SK-N-SH (cell line): ENCODE results near the gene ABCC5. TPM values are rescaled to one million over a fixed set of nuclear protein-coding genes. Genes with fewer than 3 reads are reported as not detected.

ENCODE experiments used
- CTCF ChIA-PET: fragments of 300-600, 350-600 bp; formaldehyde crosslinking; extraction: SDS; loops from one replicate; lab custom pipeline; 2021; lab: Yijun Ruan, JAX
- POLR2A ChIA-PET: fragments of 350-600 bp; sonication (Branson Sonifier 250); formaldehyde crosslinking; extraction: SDS; loops from one replicate; lab custom pipeline; 2020; ENCODE audit warnings: antibody characterized with exemption, inconsistent platforms; lab: Yijun Ruan, JAX
- DNase-seq: peaks from one replicate; pipeline ENCODE4 v3.0.0; 2012
- H2AFZ ChIP-seq: fragments of 200-600 bp; sonication (generic); 2 replicates; pipeline ENCODE4 v1.8.1; 2016; ENCODE audit warnings: antibody characterized with exemption, mild to moderate bottlenecking, low read depth
- H3F3A ChIP-seq: fragments of 200-600 bp; sonication (generic); replicated peaks from 2 replicates; pipeline ENCODE3; 2016; ENCODE audit warnings: antibody characterized with exemption, mild to moderate bottlenecking; ENCODE audit not compliant: insufficient read depth
- H3K27ac ChIP-seq, 2 experiments: fragments of 200-500 bp in 1 of 2; fragments of 200-600 bp in 1 of 2; sonication (Bioruptor generic) in 1 of 2; sonication (generic), shearing (Covaris generic) in 1 of 2; 2 replicates each; pipeline versions ENCODE4 v1.5.1 to v1.6.1; 2014 to 2016; ENCODE audit warnings: low read depth in 2 of 2, inconsistent platforms in 1 of 2, low read length in 1 of 2, mild to moderate bottlenecking in 1 of 2, mixed read lengths in 1 of 2
- H3K27me3 ChIP-seq: fragments of 200-600 bp; sonication (generic), shearing (Covaris generic); 2 replicates; pipeline ENCODE4 v1.6.1; 2016; ENCODE audit warnings: mixed run types; ENCODE audit not compliant: insufficient read depth
- H3K36me3 ChIP-seq, 2 experiments: fragments of 200-500 bp in 1 of 2; fragments of 200-600 bp in 1 of 2; sonication (Bioruptor generic) in 1 of 2; sonication (generic) in 1 of 2; replicated peaks in 1 of 2; 2 replicates each; pipeline versions ENCODE3 to v1.5.1; 2014 to 2016; ENCODE audit warnings: low read length in 1 of 2, mild to moderate bottlenecking in 1 of 2; ENCODE audit not compliant: insufficient read depth in 2 of 2, control insufficient read depth in 1 of 2
- H3K4me1 ChIP-seq, 2 experiments: fragments of 200-500 bp in 1 of 2; fragments of 200-600 bp in 1 of 2; sonication (Bioruptor generic) in 1 of 2; sonication (generic), shearing (Covaris generic) in 1 of 2; 2 replicates each; pipeline versions ENCODE4 v1.5.1 to v1.6.1; 2014 to 2016; ENCODE audit warnings: low read depth in 1 of 2, low read length in 1 of 2, mixed run types in 1 of 2; ENCODE audit not compliant: insufficient read depth in 2 of 2, control insufficient read depth in 1 of 2
- H3K4me2 ChIP-seq: fragments of 200-600 bp; sonication (generic), shearing (Covaris generic); 2 replicates; pipeline ENCODE4 v1.6.1; 2017; ENCODE audit warnings: mixed run types
- H3K4me3 ChIP-seq, 2 experiments: fragments of 200-500 bp in 1 of 2; fragments of 200-600 bp in 1 of 2; sonication (Bioruptor generic) in 1 of 2; sonication (generic), shearing (Covaris generic) in 1 of 2; 2 replicates each; pipeline versions ENCODE4 v1.5.1 to v1.8.1; 2014 to 2016; ENCODE audit warnings: low read depth in 2 of 2, inconsistent platforms in 1 of 2, low read length in 1 of 2, mild to moderate bottlenecking in 1 of 2, mixed read lengths in 1 of 2, moderate library complexity in 1 of 2
- H3K79me2 ChIP-seq: fragments of 200-600 bp; sonication (generic); 2 replicates; pipeline ENCODE4 v1.8.1; 2017; ENCODE audit warnings: mild to moderate bottlenecking; ENCODE audit not compliant: insufficient read depth
- H3K9ac ChIP-seq: fragments of 200-600 bp; sonication (generic); 2 replicates; pipeline ENCODE4 v1.6.1; 2017; ENCODE audit warnings: mixed run types
- H3K9me2 ChIP-seq: fragments of 200-600 bp; sonication (generic); 2 replicates; pipeline ENCODE4 v1.6.1; 2017; ENCODE audit warnings: mixed run types
- H3K9me3 ChIP-seq: fragments of 200-600 bp; sonication (generic); 2 replicates; pipeline ENCODE4 v1.6.1; 2017; ENCODE audit warnings: mixed run types, mild to moderate bottlenecking, moderate library complexity
- H4K20me1 ChIP-seq: fragments of 200-600 bp; sonication (generic); 2 replicates; pipeline ENCODE4 v1.6.1; 2017; ENCODE audit warnings: mild to moderate bottlenecking, mixed run types; ENCODE audit not compliant: insufficient read depth
- CHD2 ChIP-seq: fragments of 150-350 bp; IDR thresholded peaks from 2 replicates; pipeline ENCODE4 v1.6.1; 2018; ENCODE audit warnings: low read length; ENCODE audit not compliant: partially characterized antibody
- EP300 ChIP-seq, 2 experiments: IDR thresholded peaks; 2 replicates each; pipeline versions ENCODE4 v1.4.0 to v1.6.1; 2012; ENCODE audit warnings: borderline replicate concordance in 1 of 2, low read depth in 1 of 2, low read length in 1 of 2
- EZH2phosphoT487 ChIP-seq: fragments of 200-600 bp; sonication (generic); IDR thresholded peaks from 2 replicates; pipeline ENCODE4 v1.6.1; 2017; ENCODE audit warnings: low read depth, mixed run types, mild to moderate bottlenecking, antibody characterized with exemption, moderate library complexity, borderline replicate concordance
- FOXJ3 ChIP-seq: sonication (generic); formaldehyde crosslinking; IDR thresholded peaks from 2 replicates; pipeline ENCODE4 v1.5.1; 2020; ENCODE audit warnings: mild to moderate bottlenecking, missing genetic modification reagents
- FOXM1 ChIP-seq: IDR thresholded peaks from 2 replicates; pipeline ENCODE4 v1.4.0; 2012; ENCODE audit warnings: low read depth, mild to moderate bottlenecking
- GATA2 ChIP-seq: sonication (generic); formaldehyde crosslinking; IDR thresholded peaks from 2 replicates; pipeline ENCODE4 v1.5.0; 2020; ENCODE audit warnings: mild to moderate bottlenecking, missing genetic modification reagents
- JUND ChIP-seq: IDR thresholded peaks from 2 replicates; pipeline ENCODE4 v1.4.0; 2012
- MEF2A ChIP-seq: IDR thresholded peaks from 2 replicates; pipeline ENCODE4 v1.4.0; 2012; ENCODE audit warnings: low read depth, borderline replicate concordance
- MXI1 ChIP-seq: IDR thresholded peaks from 2 replicates; pipeline ENCODE4 v1.6.1; 2012; ENCODE audit warnings: mild to moderate bottlenecking, low read depth, low read length, improper control_type of control experiment
- NRF1 ChIP-seq: IDR thresholded peaks from 2 replicates; pipeline ENCODE4 v1.6.1; 2012; ENCODE audit warnings: low read depth, mild to moderate bottlenecking, low read length
- RFX5 ChIP-seq: IDR thresholded peaks from 2 replicates; pipeline ENCODE4 v1.6.1; 2012; ENCODE audit warnings: mild to moderate bottlenecking, improper control_type of control experiment, low read length
- RXRA ChIP-seq: IDR thresholded peaks from 2 replicates; pipeline ENCODE4 v1.4.0; 2012; ENCODE audit warnings: low read depth, mild to moderate bottlenecking, borderline replicate concordance
- SIN3A ChIP-seq: IDR thresholded peaks from 2 replicates; pipeline ENCODE4 v1.6.1; 2012; ENCODE audit warnings: low read depth, mild to moderate bottlenecking, low read length, moderate library complexity, borderline replicate concordance
- YY1 ChIP-seq: IDR thresholded peaks from 2 replicates; pipeline ENCODE4 v1.4.0; 2012; ENCODE audit warnings: low read depth, mild to moderate bottlenecking
- WGBS: methylation state at CpG from one replicate; pipeline ENCODE4 v1.1.6; 2017; ENCODE audit warnings: low lambda C conversion rate; 5-methylcytosine and 5-hydroxymethylcytosine counted together
- polyA plus RNA-seq, 3 experiments: library from polyadenylated mRNA; depleted of rRNA; stranded (reverse); fragments of >200 nt; gene quantifications; 2 replicates each; pipeline ENCODE4 v1.2.3, GENCODE V29; 2012
- TF ChIP-seq, protein P1 (sequence below): IDR thresholded peaks from 2 replicates; pipeline ENCODE4 v1.4.0; 2012; ENCODE audit warnings: low read depth, borderline replicate concordance
- TF ChIP-seq, protein P2 (sequence below): IDR thresholded peaks from 2 replicates; pipeline ENCODE4 v1.4.0; 2012; ENCODE audit warnings: low read depth, borderline replicate concordance
- TF ChIP-seq, protein P3 (sequence below): fragments of 150-350 bp; IDR thresholded peaks from 2 replicates; pipeline ENCODE4 v1.6.1; 2016; ENCODE audit warnings: mild to moderate bottlenecking, low read depth, low read length

ABCC5 gene
- polyA plus RNA-seq, 1 of the 3 experiments (the other 2 are of a cell fraction), result 25.9 TPM

DNA sequence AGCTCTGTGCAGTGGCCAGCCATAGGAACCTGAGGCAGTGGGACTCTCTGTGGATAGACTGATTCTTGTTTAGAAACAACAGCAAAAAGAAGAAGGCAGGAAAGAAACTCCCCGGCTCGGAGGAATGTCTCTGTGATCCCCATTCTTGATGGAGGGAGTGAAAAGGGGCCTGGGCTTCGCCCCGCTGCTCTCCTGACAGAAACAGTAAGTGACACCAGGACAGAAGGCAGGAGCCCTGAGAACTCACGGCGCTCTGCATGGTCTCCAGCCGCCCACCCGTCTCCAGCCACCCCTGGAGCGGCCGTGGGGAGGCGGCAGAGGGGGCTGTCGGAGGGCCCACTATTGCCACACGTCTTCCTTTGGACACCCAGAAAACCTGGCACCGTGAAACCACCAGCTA, 97.3 kb downstream of the ABCC5 start (continued):
- TF ChIP-seq JUND, result no peak
- no peak for TF ChIP-seq FOXM1
- no peak for TF ChIP-seq GATA2 (CRISPR knock-in tag)
- TF ChIP-seq EP300 (IDR thresholded peaks at IDR 0.05; ENCODE audit: borderline replicate concordance in 1 of 2, low read depth in 1 of 2, low read length in 1 of 2), result no peak
- no peak for TF ChIP-seq FOXJ3 (CRISPR knock-in tag)

DNA sequence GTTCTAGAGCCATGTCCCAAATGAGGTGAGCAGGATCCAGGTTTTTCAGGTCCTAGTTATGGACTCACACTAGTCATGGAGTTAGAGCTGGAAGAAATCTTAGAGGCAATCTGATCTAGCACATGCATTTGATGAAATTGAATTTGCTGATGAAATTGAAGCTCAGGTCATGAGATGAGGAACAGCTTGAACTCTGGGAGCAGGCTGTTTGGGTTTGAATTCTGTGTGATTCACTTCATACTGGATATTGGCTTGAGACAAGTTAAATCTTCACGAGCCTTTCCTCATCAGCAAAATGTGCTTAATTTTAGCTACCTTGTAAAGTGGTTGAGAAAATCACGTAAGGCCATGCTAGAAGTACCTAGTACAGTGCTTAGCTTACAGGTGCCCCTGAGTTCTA, 99.5 kb downstream of the ABCC5 start:
- no peak overlapping the region for H2AFZ ChIP-seq
- H3K36me3 ChIP-seq, result peaks cover 6 to 20% of the 10 kb centered on the region in 2 experiments
- no peaks in the 10 kb centered on the region for H3K79me2 ChIP-seq
- TF ChIP-seq, protein P1, sequence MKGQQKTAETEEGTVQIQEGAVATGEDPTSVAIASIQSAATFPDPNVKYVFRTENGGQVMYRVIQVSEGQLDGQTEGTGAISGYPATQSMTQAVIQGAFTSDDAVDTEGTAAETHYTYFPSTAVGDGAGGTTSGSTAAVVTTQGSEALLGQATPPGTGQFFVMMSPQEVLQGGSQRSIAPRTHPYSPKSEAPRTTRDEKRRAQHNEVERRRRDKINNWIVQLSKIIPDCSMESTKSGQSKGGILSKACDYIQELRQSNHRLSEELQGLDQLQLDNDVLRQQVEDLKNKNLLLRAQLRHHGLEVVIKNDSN, result no peak
- TF ChIP-seq, protein P2, sequence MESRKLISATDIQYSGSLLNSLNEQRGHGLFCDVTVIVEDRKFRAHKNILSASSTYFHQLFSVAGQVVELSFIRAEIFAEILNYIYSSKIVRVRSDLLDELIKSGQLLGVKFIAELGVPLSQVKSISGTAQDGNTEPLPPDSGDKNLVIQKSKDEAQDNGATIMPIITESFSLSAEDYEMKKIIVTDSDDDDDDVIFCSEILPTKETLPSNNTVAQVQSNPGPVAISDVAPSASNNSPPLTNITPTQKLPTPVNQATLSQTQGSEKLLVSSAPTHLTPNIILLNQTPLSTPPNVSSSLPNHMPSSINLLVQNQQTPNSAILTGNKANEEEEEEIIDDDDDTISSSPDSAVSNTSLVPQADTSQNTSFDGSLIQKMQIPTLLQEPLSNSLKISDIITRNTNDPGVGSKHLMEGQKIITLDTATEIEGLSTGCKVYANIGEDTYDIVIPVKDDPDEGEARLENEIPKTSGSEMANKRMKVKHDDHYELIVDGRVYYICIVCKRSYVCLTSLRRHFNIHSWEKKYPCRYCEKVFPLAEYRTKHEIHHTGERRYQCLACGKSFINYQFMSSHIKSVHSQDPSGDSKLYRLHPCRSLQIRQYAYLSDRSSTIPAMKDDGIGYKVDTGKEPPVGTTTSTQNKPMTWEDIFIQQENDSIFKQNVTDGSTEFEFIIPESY, result no peak
- TF ChIP-seq CHD2, result no peak
- no peak for TF ChIP-seq RFX5
- TF ChIP-seq EZH2phosphoT487, result no peak
- TF ChIP-seq SIN3A, result no peak
- TF ChIP-seq, protein P3, sequence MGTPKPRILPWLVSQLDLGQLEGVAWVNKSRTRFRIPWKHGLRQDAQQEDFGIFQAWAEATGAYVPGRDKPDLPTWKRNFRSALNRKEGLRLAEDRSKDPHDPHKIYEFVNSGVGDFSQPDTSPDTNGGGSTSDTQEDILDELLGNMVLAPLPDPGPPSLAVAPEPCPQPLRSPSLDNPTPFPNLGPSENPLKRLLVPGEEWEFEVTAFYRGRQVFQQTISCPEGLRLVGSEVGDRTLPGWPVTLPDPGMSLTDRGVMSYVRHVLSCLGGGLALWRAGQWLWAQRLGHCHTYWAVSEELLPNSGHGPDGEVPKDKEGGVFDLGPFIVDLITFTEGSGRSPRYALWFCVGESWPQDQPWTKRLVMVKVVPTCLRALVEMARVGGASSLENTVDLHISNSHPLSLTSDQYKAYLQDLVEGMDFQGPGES, result no peak
- no peak for TF ChIP-seq RXRA
- no peak for TF ChIP-seq MEF2A
- TF ChIP-seq YY1, result no peak
- no peak for TF ChIP-seq MXI1
- TF ChIP-seq NRF1, result no peak
- H3K9ac ChIP-seq, result no peak overlapping the region
- no peaks in the 10 kb centered on the region for H3K4me1 ChIP-seq
- POLR2A ChIA-PET, result no interaction called here
- no peak overlapping the region for H3K4me3 ChIP-seq
- H3K9me2 ChIP-seq, result no peaks in the 10 kb centered on the region
- DNase-seq, result no peak
- H3K9me3 ChIP-seq, result no peaks in the 10 kb centered on the region
- H3K27me3 ChIP-seq, result no peaks in the 10 kb centered on the region
- CTCF ChIA-PET, result interaction anchor here (0.6 to 1.9 kb wide), 4 partner anchors 23 to 339 kb away, joined by 4 to 7 read pairs (median 6); partner anchors contain the start of gene PARL
- 96% methylated on average over 2 of the region's 2 CpGs for WGBS
- no peak overlapping the region for H3K27ac ChIP-seq
- no peaks in the 10 kb centered on the region for H3F3A ChIP-seq
- no peak overlapping the region for H3K4me2 ChIP-seq
- no peaks in the 10 kb centered on the region for H4K20me1 ChIP-seq
